OCI-LY1 (cell line): ENCODE measurements around the gene IL18R1.

Experiments used
- H2AFZ ChIP-seq: fragments of 200-600 bp; sonication (generic), shearing (Covaris generic); 2 replicates; pipeline ENCODE4 v1.6.0; 2014; ENCODE audit warnings: antibody characterized with exemption, mild to moderate bottlenecking, low read length
- H3F3A ChIP-seq: fragments of 200-600 bp; sonication (generic), shearing (Covaris generic); 2 replicates; pipeline ENCODE4 v1.6.0; 2014; ENCODE audit warnings: mild to moderate bottlenecking, antibody characterized with exemption, low read length, moderate library complexity; ENCODE audit not compliant: insufficient read depth
- H3K27ac ChIP-seq: fragments of 200-600 bp; sonication (generic); 2 replicates; pipeline ENCODE4 v1.5.1; 2014; ENCODE audit warnings: low read length, mixed run types, mild to moderate bottlenecking, low read depth; ENCODE audit not compliant: poor library complexity, severe bottlenecking
- H3K27me3 ChIP-seq: fragments of 200-600 bp; sonication (generic); 2 replicates; pipeline ENCODE4 v1.6.0; 2014; ENCODE audit warnings: antibody characterized with exemption, mild to moderate bottlenecking, low read length, moderate library complexity; ENCODE audit not compliant: insufficient read depth
- H3K36me3 ChIP-seq: fragments of 200-600 bp; sonication (generic); 2 replicates; pipeline ENCODE4 v1.6.1; 2014; ENCODE audit warnings: mild to moderate bottlenecking, antibody characterized with exemption, low read length, moderate library complexity, mixed read lengths; ENCODE audit not compliant: insufficient read depth
- H3K4me1 ChIP-seq: fragments of 200-600 bp; sonication (generic); 2 replicates; pipeline ENCODE4 v1.5.1; 2014; ENCODE audit warnings: mild to moderate bottlenecking, low read length, moderate library complexity; ENCODE audit not compliant: insufficient read depth, severe bottlenecking
- H3K4me2 ChIP-seq: fragments of 200-600 bp; sonication (generic), shearing (Covaris generic); 2 replicates; pipeline ENCODE4 v1.6.1; 2014; ENCODE audit warnings: low read length
- H3K4me3 ChIP-seq: fragments of 200-600 bp; sonication (generic); 2 replicates; pipeline ENCODE4 v1.5.1; 2014; ENCODE audit warnings: low read length, low read depth, mild to moderate bottlenecking, mixed read lengths; ENCODE audit not compliant: poor library complexity, severe bottlenecking
- H3K79me2 ChIP-seq: fragments of 200-600 bp; shearing (Covaris generic); 2 replicates; pipeline ENCODE4 v1.6.1; 2016; ENCODE audit warnings: mixed run types, low read length, mixed read lengths; ENCODE audit not compliant: insufficient read depth
- H3K9ac ChIP-seq: fragments of 200-600 bp; sonication (generic), shearing (Covaris generic); 2 replicates; pipeline ENCODE4 v1.6.1; 2014; ENCODE audit warnings: mild to moderate bottlenecking, low read length, mixed read lengths
- H3K9me2 ChIP-seq: fragments of 200-600 bp; sonication (generic), shearing (Covaris generic); 2 replicates; pipeline ENCODE4 v1.6.1; 2014; ENCODE audit warnings: low read depth, mild to moderate bottlenecking, low read length, mixed read lengths
- H3K9me3 ChIP-seq: fragments of 200-600 bp; shearing (Covaris generic); 2 replicates; pipeline ENCODE4 v1.6.1; 2014; ENCODE audit warnings: low read length, mixed read lengths
- H4K20me1 ChIP-seq: fragments of 200-600 bp; sonication (generic), shearing (Covaris generic); 2 replicates; pipeline ENCODE4 v1.6.0; 2016; ENCODE audit warnings: mild to moderate bottlenecking, low read length; ENCODE audit not compliant: insufficient read depth
- CTCF ChIP-seq: fragments of 200-600 bp; sonication (generic), shearing (Covaris generic); IDR thresholded peaks from 2 replicates; pipeline ENCODE4 v1.5.1; 2017; ENCODE audit warnings: mild to moderate bottlenecking, antibody characterized with exemption, low read length, moderate library complexity, mixed read lengths
- EZH2 ChIP-seq: fragments of 200-600 bp; sonication (generic), shearing (Covaris generic); IDR thresholded peaks from 2 replicates; pipeline ENCODE4 v1.8.0; 2017; ENCODE audit warnings: borderline replicate concordance, mixed run types, mild to moderate bottlenecking, antibody characterized with exemption, low read length, moderate library complexity, mixed read lengths

IL18R1 gene

GRCh38 chr2:102424754-102425153 lies 69.2 kb downstream of the IL18R1 start:
- Histone ChIP-seq H3K9ac (no peak overlapping the region), H3K4me2 (no peak overlapping the region), H3K36me3 (no peaks in the 10 kb centered on the region), H2AFZ (no peak overlapping the region), H3K27ac (no peak overlapping the region), H3K9me2 (no peaks in the 10 kb centered on the region), H3K9me3 (no peaks in the 10 kb centered on the region), H3K79me2 (no peaks in the 10 kb centered on the region), H3K4me3 (no peak overlapping the region), H3K4me1 (no peaks in the 10 kb centered on the region), H3F3A (no peaks in the 10 kb centered on the region), H4K20me1 (no peaks in the 10 kb centered on the region), H3K27me3 (no peaks in the 10 kb centered on the region)
- TF ChIP-seq EZH2 = no peak
- TF ChIP-seq CTCF = no peak

GRCh38 chr2:102425441-102426132 lies 70.0 kb downstream of the IL18R1 start:
- Histone ChIP-seq H3K27ac (no peak overlapping the region), H3F3A (no peaks in the 10 kb centered on the region), H3K4me2 (no peak overlapping the region), H3K9me2 (no peaks in the 10 kb centered on the region), H2AFZ (no peak overlapping the region), H3K9ac (no peak overlapping the region), H4K20me1 (no peaks in the 10 kb centered on the region), H3K9me3 (no peaks in the 10 kb centered on the region), H3K4me3 (no peak overlapping the region), H3K36me3 (no peaks in the 10 kb centered on the region), H3K27me3 (no peaks in the 10 kb centered on the region), H3K79me2 (no peaks in the 10 kb centered on the region), H3K4me1 (no peaks in the 10 kb centered on the region)
- TF ChIP-seq CTCF (no peak), EZH2 (no peak)

DNA sequence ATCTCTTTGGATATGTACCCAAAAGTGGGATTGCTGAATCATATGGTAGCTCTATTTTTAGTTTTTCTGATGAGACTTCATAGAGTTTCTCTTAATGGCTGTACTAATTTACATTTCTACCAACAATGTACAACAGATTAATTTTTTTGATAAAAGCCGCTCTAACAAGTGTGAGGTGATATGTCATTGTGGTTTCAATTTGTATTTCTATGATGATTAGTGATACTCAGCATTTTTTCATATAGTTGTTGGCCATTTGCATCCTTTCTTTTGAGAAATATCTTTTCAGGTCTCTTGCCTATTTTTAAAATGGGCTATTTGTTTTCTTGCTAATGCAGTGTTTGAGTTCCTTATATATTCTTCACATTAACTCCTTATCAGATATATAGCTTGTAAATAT lies 71.7 kb downstream of the IL18R1 start:
- H3K27me3 ChIP-seq = no peaks in the 10 kb centered on the region
- H3K36me3 ChIP-seq = no peaks in the 10 kb centered on the region
- H3K4me1 ChIP-seq = no peaks in the 10 kb centered on the region
- no peak overlapping the region for H3K9ac ChIP-seq
- TF ChIP-seq CTCF (no peak), EZH2 (no peak)
- no peaks in the 10 kb centered on the region for H3K9me3 ChIP-seq
- H3K9me2 ChIP-seq = no peaks in the 10 kb centered on the region
- H4K20me1 ChIP-seq = no peaks in the 10 kb centered on the region
- no peak overlapping the region for H3K4me2 ChIP-seq
- H3K4me3 ChIP-seq = no peak overlapping the region
- H2AFZ ChIP-seq = no peak overlapping the region
- H3K79me2 ChIP-seq = no peaks in the 10 kb centered on the region
- no peaks in the 10 kb centered on the region for H3F3A ChIP-seq
- H3K27ac ChIP-seq = no peak overlapping the region
